ENCODE measurements around the gene TREX2.
A peak's percentile ranks its signal among the peaks of the same experiment; 100 is the strongest.

TREX2 gene

GRCh38 chrX:153443476-153444332 is 2.2 kb downstream of the TREX2 start:
- in situ Hi-C loops (cut with HindIII; ENCODE audit: low pct_ligation_motif_present, low pct_unique_long_range_greater_than_20kb, low sequenced_read_pairs), result no loop called here
- DNase-seq, result no peak

- DNase-seq, result no peak
- in situ Hi-C loops (cut with HindIII; ENCODE audit: low pct_ligation_motif_present, low pct_unique_long_range_greater_than_20kb, low sequenced_read_pairs), result no loop called here
Observed at GRCh38 chrX:153442463-153442862, 3.4 kb downstream of the TREX2 start.

GRCh38 chrX:153441981-153442380 is 3.9 kb downstream of the TREX2 start:
- in situ Hi-C loops (cut with HindIII; ENCODE audit: low pct_ligation_motif_present, low pct_unique_long_range_greater_than_20kb, low sequenced_read_pairs), result no loop called here
- no peak for DNase-seq

GRCh38 chrX:153441296-153441695 is 4.6 kb downstream of the TREX2 start:
- no peak for DNase-seq
- in situ Hi-C loops (cut with HindIII; ENCODE audit: low pct_ligation_motif_present, low pct_unique_long_range_greater_than_20kb, low sequenced_read_pairs), result no loop called here

GRCh38 chrX:153440556-153441135 is 5.2 kb downstream of the TREX2 start:
- no peak for DNase-seq
- in situ Hi-C loops (cut with HindIII; ENCODE audit: low pct_ligation_motif_present, low pct_unique_long_range_greater_than_20kb, low sequenced_read_pairs), result no loop called here

GRCh38 chrX:153439977-153440376 is 5.9 kb downstream of the TREX2 start:
- DNase-seq, result no peak
- in situ Hi-C loops (cut with HindIII; ENCODE audit: low pct_ligation_motif_present, low pct_unique_long_range_greater_than_20kb, low sequenced_read_pairs), result no loop called here

GRCh38 chrX:153438532-153438931 is 7.3 kb downstream of the TREX2 start:
- in situ Hi-C loops (cut with HindIII; ENCODE audit: low pct_ligation_motif_present, low pct_unique_long_range_greater_than_20kb, low sequenced_read_pairs), result no loop called here

GRCh38 chrX:153435845-153436244 is 10.0 kb downstream of the TREX2 start:
- in situ Hi-C loops (cut with HindIII; ENCODE audit: low pct_ligation_motif_present, low pct_unique_long_range_greater_than_20kb, low sequenced_read_pairs), result no loop called here

More at GRCh38 chrX:153438532-153438931, 7.3 kb downstream of the TREX2 start:
- peak; percentile 5 for DNase-seq

GRCh38 chrX:153434801-153435200 is 11.1 kb downstream of the TREX2 start:
- DNase-seq, result peak; percentile 44
- in situ Hi-C loops (cut with HindIII; ENCODE audit: low pct_ligation_motif_present, low pct_unique_long_range_greater_than_20kb, low sequenced_read_pairs), result no loop called here

More at GRCh38 chrX:153435845-153436244, 10.0 kb downstream of the TREX2 start:
- no peak for DNase-seq

- no peak for DNase-seq
- in situ Hi-C loops (cut with HindIII; ENCODE audit: low pct_ligation_motif_present, low pct_unique_long_range_greater_than_20kb, low sequenced_read_pairs), result no loop called here
Observed at GRCh38 chrX:153433781-153434285, 12.0 kb downstream of the TREX2 start.

GRCh38 chrX:153433161-153433680 is 12.6 kb downstream of the TREX2 start:
- in situ Hi-C loops (cut with HindIII; ENCODE audit: low pct_ligation_motif_present, low pct_unique_long_range_greater_than_20kb, low sequenced_read_pairs), result no loop called here
- DNase-seq, result no peak

- in situ Hi-C loops (cut with HindIII; ENCODE audit: low pct_ligation_motif_present, low pct_unique_long_range_greater_than_20kb, low sequenced_read_pairs), result no loop called here
- DNase-seq, result no peak
Observed at GRCh38 chrX:153430796-153431195, 15.1 kb downstream of the TREX2 start.

GRCh38 chrX:153426204-153426603 is 19.7 kb downstream of the TREX2 start:
- DNase-seq, result no peak
- in situ Hi-C loops (cut with HindIII; ENCODE audit: low pct_ligation_motif_present, low pct_unique_long_range_greater_than_20kb, low sequenced_read_pairs), result no loop called here

- in situ Hi-C loops (cut with HindIII; ENCODE audit: low pct_ligation_motif_present, low pct_unique_long_range_greater_than_20kb, low sequenced_read_pairs), result no loop called here
- DNase-seq, result no peak
Observed at GRCh38 chrX:153423652-153424051, 22.2 kb downstream of the TREX2 start.

- DNase-seq, result no peak
- in situ Hi-C loops (cut with HindIII; ENCODE audit: low pct_ligation_motif_present, low pct_unique_long_range_greater_than_20kb, low sequenced_read_pairs), result no loop called here
Observed at GRCh38 chrX:153421856-153422255, 24.0 kb downstream of the TREX2 start.

GRCh38 chrX:153420851-153421599 is 24.8 kb downstream of the TREX2 start:
- no peak for DNase-seq
- in situ Hi-C loops (cut with HindIII; ENCODE audit: low pct_ligation_motif_present, low pct_unique_long_range_greater_than_20kb, low sequenced_read_pairs), result no loop called here

- DNase-seq, result no peak
- in situ Hi-C loops (cut with HindIII; ENCODE audit: low pct_ligation_motif_present, low pct_unique_long_range_greater_than_20kb, low sequenced_read_pairs), result no loop called here
Observed at GRCh38 chrX:153417637-153418036, 28.2 kb downstream of the TREX2 start.

GRCh38 chrX:153416781-153417450 is 28.9 kb downstream of the TREX2 start:
- DNase-seq, result no peak
- in situ Hi-C loops (cut with HindIII; ENCODE audit: low pct_ligation_motif_present, low pct_unique_long_range_greater_than_20kb, low sequenced_read_pairs), result no loop called here

All from ACHN (cell line).